Adrenal gland (tissue), 5 donors: Measurements from ENCODE around the gene ZNF174.

Experiments
- CTCF ChIP-seq, 6 experiments: fragments of 450-650 bp in 4 of 6; fragments of 200-600 bp in 2 of 6; sonication (generic) in 1 of 6; IDR thresholded peaks; 1 replicate in 5 of 6; 2 replicates in 1 of 6; pipeline versions ENCODE4 v1.5.1 to v1.8.0; 2016 to 2021; ENCODE audit warnings: antibody characterized with exemption in 6 of 6, mild to moderate bottlenecking in 2 of 6, moderate library complexity in 1 of 6
- POLR2A ChIP-seq, 2 donors: fragments of 450-650 bp; IDR thresholded peaks; one replicate each; pipeline ENCODE4 v1.6.1; 2017; ENCODE audit warnings: antibody characterized with exemption in 2 of 2, mild to moderate bottlenecking in 2 of 2, moderate library complexity in 1 of 2
- donor health status: DM: no; HTN: no; CAD: no.

GRCh38 chr16:3400779-3401688 is at the start of gene ZNF174, which contains the start of gene ZSCAN32:
- TF ChIP-seq CTCF (IDR thresholded peaks at IDR 0.05) (peak in 1 of 6 experiments; percentile 5), POLR2A (IDR thresholded peaks at IDR 0.05) (peak; percentile 28 to 80)
